ENCODE measurements around the gene HAUS7.

Gene HAUS7

GRCh38 chrX:153450114-153450948 is 20.0 kb downstream of the HAUS7 start:
- DNase-seq: no peak

- no peak for DNase-seq
Measured at GRCh38 chrX:153449368-153450113, 20.8 kb downstream of the HAUS7 start.

GRCh38 chrX:153448556-153449367 is 21.6 kb downstream of the HAUS7 start:
- no peak for DNase-seq

- no peak for DNase-seq
Measured at GRCh38 chrX:153447581-153447960, 22.8 kb downstream of the HAUS7 start.

GRCh38 chrX:153446950-153447580 is 23.3 kb downstream of the HAUS7 start:
- DNase-seq: no peak

- DNase-seq: no peak
Measured at GRCh38 chrX:153446636-153446936, 23.8 kb downstream of the HAUS7 start.

GRCh38 chrX:153445856-153446635 is 24.3 kb downstream of the HAUS7 start, which contains the start of gene TREX2:
TREX2 (minus strand) TSS chrX:153446056; CDS start chrX:153445430, 626 bp downstream.
- DNase-seq: no peak

- no peak for DNase-seq
Measured at GRCh38 chrX:153445106-153445855, 25.1 kb downstream of the HAUS7 start.

GRCh38 chrX:153444333-153445011 is 25.9 kb downstream of the HAUS7 start:
- DNase-seq: no peak

- no peak for DNase-seq
Measured at GRCh38 chrX:153443476-153444332, 26.7 kb downstream of the HAUS7 start.

- no peak for DNase-seq
Measured at GRCh38 chrX:153442463-153442862, 27.9 kb downstream of the HAUS7 start.

- no peak for DNase-seq
Measured at GRCh38 chrX:153441981-153442380, 28.4 kb downstream of the HAUS7 start.

- no peak for DNase-seq
Measured at GRCh38 chrX:153441296-153441695, 29.1 kb downstream of the HAUS7 start.

GRCh38 chrX:153440556-153441135 is 29.7 kb downstream of the HAUS7 start:
- DNase-seq: no peak

- no peak for DNase-seq
Measured at GRCh38 chrX:153439977-153440376, 30.4 kb downstream of the HAUS7 start.

GRCh38 chrX:153438532-153438931 is 31.8 kb downstream of the HAUS7 start:
- no peak for DNase-seq

- no peak for DNase-seq
Measured at GRCh38 chrX:153435845-153436244, 34.5 kb downstream of the HAUS7 start.

GRCh38 chrX:153434801-153435200 is 35.6 kb downstream of the HAUS7 start:
- no peak for DNase-seq

- no peak for DNase-seq
Measured at GRCh38 chrX:153433781-153434285, 36.5 kb downstream of the HAUS7 start.

Measured in left hindlimb (tissue), 1 donor.